MM.1S (cell line): Measurements from ENCODE around the gene AGAP2.

Experiments
- EZH2 ChIP-seq: fragments of 300-600 bp; sonication (generic); optimal IDR thresholded peaks from 2 replicates; pipeline ENCODE3; 2017; ENCODE audit warnings: low read depth, mild to moderate bottlenecking, antibody characterized with exemption, low read length, mixed read lengths
- TF ChIP-seq, protein P1 (sequence below): fragments of 300-600 bp; sonication (generic); IDR thresholded peaks from 2 replicates; pipeline ENCODE4 v1.5.1; 2016; ENCODE audit warnings: antibody characterized with exemption, low read length, mixed read lengths

DNA sequence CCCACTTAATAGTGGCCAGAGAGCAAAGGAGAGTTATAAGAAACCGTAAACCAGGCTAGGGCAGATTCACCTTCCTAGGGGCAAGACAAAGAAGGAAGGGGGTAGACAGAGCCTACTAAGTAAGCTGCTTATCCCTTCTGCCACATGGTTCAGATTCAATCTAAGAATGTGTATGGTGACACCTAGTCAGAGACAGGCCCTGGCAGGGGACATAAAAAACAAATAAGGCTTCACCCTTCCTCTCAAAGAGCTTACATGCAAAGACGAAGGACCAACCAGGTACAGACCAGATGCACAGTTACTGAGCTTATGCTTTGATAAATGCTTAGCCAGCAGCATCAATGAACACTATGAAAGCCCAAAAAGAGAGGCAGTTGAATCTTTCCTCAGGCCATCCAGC is 23.9 kb upstream of the AGAP2 start:
- TF ChIP-seq, protein P1, sequence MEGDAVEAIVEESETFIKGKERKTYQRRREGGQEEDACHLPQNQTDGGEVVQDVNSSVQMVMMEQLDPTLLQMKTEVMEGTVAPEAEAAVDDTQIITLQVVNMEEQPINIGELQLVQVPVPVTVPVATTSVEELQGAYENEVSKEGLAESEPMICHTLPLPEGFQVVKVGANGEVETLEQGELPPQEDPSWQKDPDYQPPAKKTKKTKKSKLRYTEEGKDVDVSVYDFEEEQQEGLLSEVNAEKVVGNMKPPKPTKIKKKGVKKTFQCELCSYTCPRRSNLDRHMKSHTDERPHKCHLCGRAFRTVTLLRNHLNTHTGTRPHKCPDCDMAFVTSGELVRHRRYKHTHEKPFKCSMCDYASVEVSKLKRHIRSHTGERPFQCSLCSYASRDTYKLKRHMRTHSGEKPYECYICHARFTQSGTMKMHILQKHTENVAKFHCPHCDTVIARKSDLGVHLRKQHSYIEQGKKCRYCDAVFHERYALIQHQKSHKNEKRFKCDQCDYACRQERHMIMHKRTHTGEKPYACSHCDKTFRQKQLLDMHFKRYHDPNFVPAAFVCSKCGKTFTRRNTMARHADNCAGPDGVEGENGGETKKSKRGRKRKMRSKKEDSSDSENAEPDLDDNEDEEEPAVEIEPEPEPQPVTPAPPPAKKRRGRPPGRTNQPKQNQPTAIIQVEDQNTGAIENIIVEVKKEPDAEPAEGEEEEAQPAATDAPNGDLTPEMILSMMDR: no peak
- TF ChIP-seq EZH2: no peak
